GM18505 (cell line): ENCODE data around the gene SLC24A3.

Experiments
- ATAC-seq: cut with Tn5 transposase; IDR thresholded peaks from one replicate; pipeline ENCODE4 v1.9.1; 2021; ENCODE audit not compliant: unreplicated experiment
- POLR2A ChIP-seq: IDR thresholded peaks from 4 replicates; pipeline ENCODE4 v1.6.1; 2011; ENCODE audit warnings: borderline replicate concordance; ENCODE audit not compliant: insufficient read depth, insufficient read length; ENCODE audit errors: extremely low read depth

The SLC24A3 gene

GRCh38 chr20:19501476-19502115 is 289.2 kb downstream of the SLC24A3 start:
- no peak for TF ChIP-seq POLR2A
- no peak for ATAC-seq

GRCh38 chr20:19502169-19502568 is 289.7 kb downstream of the SLC24A3 start:
- no peak for TF ChIP-seq POLR2A
- ATAC-seq, result no peak

DNA sequence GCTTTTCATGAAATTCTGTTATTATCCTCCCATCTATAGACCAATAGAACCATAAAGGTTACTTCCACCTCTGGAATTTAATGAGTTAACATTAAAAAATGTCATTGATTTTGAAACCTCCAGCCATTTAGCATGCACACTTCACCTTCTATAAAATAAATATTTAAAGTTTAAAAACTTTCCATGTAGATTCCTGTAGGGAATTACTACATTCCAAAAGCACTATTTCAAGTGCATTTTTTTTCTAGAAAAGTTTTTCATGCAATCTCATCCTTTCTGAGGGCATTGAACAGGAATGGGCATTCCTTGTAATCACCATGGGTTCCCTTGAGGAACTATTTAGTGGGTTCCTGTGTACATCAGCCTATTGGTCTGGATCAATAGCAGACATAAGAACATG is 291.8 kb downstream of the SLC24A3 start:
- ATAC-seq, result no peak
- no peak for TF ChIP-seq POLR2A

GRCh38 chr20:19506021-19506420 is 293.6 kb downstream of the SLC24A3 start:
- no peak for TF ChIP-seq POLR2A

DNA sequence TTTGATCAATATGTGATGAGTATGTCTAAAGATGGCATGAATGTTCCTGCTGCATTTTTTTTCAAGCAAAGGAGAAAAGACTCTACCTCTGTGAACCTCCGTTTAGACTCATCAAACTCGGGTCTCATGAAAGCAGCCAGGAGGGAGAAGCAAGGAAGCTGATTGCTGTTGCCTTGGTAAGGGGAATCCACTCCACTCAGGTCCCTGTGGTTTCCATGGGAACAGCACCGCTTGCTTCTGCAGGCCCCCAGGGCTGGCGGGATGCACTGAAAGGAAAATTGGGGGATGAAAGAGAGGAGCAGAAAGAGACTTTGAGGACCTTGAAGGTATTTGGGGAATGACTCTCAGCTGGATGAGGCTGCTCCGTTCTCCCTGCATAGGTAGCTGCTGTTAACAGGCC is 296.0 kb downstream of the SLC24A3 start:
- no peak for TF ChIP-seq POLR2A

More at GRCh38 chr20:19506021-19506420, 293.6 kb downstream of the SLC24A3 start:
- no peak for ATAC-seq

DNA sequence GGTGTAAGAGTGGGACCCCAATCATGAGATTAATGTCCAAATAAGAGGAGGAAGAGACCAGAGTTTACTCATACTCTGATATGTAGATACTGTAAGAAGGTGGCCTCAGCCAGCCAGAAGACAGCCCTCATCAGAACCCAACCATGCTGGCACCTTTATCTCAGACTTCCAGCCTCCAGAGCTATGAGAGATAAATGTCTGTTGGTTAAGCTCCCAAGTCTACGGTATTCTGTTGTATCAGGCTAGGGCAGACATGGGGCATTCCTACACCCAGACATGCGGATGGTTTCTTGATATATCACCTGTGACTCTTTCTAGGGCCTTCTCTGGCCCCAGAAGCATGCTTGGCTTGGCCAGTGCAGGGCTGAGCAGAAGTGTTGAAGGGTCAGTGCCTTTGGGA is 298.2 kb downstream of the SLC24A3 start:
- no peak for ATAC-seq
- no peak for TF ChIP-seq POLR2A

More for the DNA sequence above, 296.0 kb downstream of the SLC24A3 start:
- ATAC-seq, result no peak

GRCh38 chr20:19511931-19512330 is 299.5 kb downstream of the SLC24A3 start:
- TF ChIP-seq POLR2A, result no peak
- no peak for ATAC-seq

DNA sequence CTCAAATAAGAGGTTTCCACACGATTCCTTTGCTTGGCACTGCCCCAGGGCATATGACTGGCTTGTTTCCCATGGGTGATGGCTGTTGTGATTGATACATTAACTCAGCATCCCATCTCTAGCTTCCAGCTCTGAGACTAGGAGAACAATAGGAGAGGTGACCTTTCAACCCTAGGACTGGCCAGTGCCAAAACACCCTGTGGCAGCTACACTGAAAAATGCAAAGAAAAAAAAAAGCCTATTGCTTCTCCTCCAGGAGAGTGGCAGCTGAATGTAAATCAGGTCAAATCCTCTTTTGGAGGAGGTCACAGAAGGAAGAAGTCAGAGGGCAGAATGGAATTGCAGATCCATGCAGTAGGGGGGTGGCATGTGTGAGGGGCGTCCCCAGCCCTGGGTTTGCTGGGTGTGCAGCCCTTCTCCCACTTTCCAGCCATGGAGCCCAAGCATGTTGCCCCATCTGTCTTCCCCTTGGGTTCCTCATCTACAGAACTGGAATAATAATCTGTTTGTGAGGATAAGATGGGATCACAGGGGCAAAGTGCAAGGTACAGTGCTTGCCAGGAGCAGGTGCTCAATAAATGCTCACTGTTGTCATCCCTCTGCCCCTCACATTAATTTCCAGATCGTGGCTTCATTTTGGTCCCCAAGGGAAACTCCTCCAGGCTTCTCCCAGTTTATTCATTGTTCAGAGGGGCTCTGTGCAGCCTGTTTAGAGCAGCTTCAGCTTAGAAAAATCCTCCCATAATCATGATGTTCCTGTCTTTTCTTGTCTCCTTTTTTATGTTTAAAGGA is 300.6 kb downstream of the SLC24A3 start:
- TF ChIP-seq POLR2A, result no peak
- ATAC-seq, result no peak

DNA sequence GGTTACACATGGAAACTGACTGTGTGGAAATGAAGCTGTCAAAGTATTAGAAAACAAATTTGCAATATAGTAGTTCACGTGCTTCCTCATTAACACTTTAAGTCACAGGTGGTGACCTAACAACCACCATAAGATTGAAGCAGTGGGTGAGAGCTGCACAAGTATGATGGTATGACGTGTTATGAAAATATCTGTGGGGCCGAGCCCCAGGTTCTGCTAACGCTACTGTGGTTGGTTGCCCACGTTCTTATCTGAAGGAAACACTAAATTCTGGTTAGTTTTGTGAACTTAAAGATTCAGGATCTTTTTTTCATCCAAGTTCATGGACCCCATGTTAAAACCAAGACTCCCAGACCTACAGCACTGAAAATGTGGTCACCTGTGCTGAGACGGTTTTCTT is 302.6 kb downstream of the SLC24A3 start:
- no peak for TF ChIP-seq POLR2A
- no peak for ATAC-seq

DNA sequence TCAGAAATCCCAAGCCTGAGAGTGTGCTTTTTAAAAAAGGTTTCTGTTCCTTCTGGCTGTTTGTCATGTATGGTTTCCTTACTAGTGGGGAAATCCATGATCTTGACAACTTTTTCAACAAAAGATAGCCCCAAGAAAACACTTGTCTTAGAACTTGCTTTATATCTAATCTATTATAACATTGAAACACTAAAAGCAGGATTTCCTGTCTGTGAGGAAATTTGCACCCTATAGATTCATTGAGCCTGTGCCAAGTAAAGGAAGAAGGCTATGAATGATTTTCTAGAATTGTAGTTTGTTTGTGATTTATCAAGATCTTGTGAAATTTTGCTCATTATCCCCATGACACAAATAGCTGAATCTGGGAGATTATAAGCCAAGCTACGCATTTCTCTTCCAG is 307.0 kb downstream of the SLC24A3 start:
- ATAC-seq, result no peak
- TF ChIP-seq POLR2A, result no peak

DNA sequence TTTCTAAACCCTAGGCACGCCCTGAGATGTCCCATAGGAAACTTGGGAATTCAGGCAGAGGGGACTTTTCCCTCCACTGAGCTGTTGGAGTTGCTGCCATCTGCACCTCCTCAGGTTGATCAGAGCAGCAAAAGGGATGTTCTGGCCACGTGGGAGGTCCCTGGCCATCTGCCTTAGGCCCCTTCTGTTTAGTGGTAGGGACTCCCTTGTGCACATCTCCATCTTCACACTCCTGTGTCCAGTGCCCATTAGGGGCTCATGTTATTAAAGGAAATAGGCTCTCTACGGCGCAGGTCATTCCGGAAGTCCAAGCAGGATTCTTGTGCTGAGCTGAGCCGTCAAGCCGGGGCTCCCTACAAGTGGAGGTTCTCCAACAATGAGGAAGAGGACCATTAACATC is 307.8 kb downstream of the SLC24A3 start:
- TF ChIP-seq POLR2A, result no peak
- no peak for ATAC-seq

GRCh38 chr20:19522071-19522801 is 309.8 kb downstream of the SLC24A3 start:
- no peak for ATAC-seq
- no peak for TF ChIP-seq POLR2A

DNA sequence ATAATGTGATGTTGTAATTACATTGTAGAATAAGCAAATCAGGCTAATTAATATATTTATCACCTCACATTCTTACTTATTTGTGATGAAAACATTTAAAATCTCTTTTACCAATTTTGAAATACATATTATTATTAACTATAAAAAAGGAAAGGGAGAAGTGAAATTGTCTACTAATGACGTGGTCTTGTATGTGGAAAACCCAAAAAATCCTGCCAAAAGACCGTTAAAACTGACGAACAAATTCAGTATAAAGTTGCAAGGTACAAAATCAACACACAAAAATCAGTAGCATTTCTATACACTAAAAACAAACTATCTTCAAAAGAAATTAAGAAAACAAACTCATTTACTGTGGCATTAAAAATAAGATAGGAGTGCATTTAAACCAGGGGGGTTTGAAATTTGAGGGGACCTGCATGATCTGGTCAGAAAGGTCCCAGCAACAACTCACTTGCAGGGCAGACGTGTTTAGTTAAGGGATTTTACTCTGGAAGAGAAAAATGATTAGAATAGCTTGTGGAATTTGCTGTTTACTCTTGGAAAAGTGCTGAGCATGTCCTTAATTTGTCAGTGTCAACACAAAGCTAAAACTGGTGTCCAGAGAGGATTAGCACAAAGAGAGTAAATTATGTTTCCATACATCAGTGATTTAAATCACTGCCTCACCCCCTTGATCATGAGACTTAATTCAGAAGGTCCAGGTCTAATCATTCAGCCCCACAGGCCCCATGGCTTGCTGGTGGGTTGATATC is 310.6 kb downstream of the SLC24A3 start:
- no peak for TF ChIP-seq POLR2A
- ATAC-seq, result no peak
